DOHH2 (cell line): ENCODE results near the gene OR52K1.

Experiments used
- H3F3A ChIP-seq: fragments of 200-600 bp; sonication (generic), shearing (Covaris generic); 2 replicates; pipeline ENCODE4 v1.6.0; 2016; ENCODE audit warnings: antibody characterized with exemption, mild to moderate bottlenecking; ENCODE audit not compliant: control insufficient read depth, insufficient read depth
- H3K27ac ChIP-seq: fragments of 200-600 bp; sonication (generic); 2 replicates; pipeline ENCODE4 v1.5.1; 2014; ENCODE audit warnings: low read depth, mild to moderate bottlenecking, low read length, moderate library complexity
- H3K27me3 ChIP-seq: fragments of 200-600 bp; sonication (generic); 2 replicates; pipeline ENCODE4 v1.6.1; 2014; ENCODE audit warnings: mild to moderate bottlenecking, low read length, mixed read lengths; ENCODE audit not compliant: control insufficient read depth
- H3K36me3 ChIP-seq: fragments of 200-600 bp; sonication (generic); 2 replicates; pipeline ENCODE4 v1.6.1; 2014; ENCODE audit warnings: mild to moderate bottlenecking, low read length, moderate library complexity, mixed read lengths; ENCODE audit not compliant: control insufficient read depth
- H3K4me1 ChIP-seq: fragments of 200-600 bp; sonication (generic); 2 replicates; pipeline ENCODE4 v1.6.1; 2014; ENCODE audit warnings: mild to moderate bottlenecking, low read length, mixed read lengths; ENCODE audit not compliant: control insufficient read depth
- H3K4me2 ChIP-seq: fragments of 200-600 bp; sonication (generic); 2 replicates; pipeline ENCODE4 v1.6.0; 2014; ENCODE audit warnings: mild to moderate bottlenecking, low read length, moderate library complexity
- H3K4me3 ChIP-seq: fragments of 200-600 bp; sonication (generic); 2 replicates; pipeline ENCODE4 v1.5.1; 2014; ENCODE audit warnings: mild to moderate bottlenecking, low read length, mixed read lengths
- H3K79me2 ChIP-seq: fragments of 200-600 bp; sonication (generic); 2 replicates; pipeline ENCODE4 v1.6.1; 2014; ENCODE audit warnings: mild to moderate bottlenecking, low read length, mixed read lengths; ENCODE audit not compliant: control insufficient read depth
- H3K9me2 ChIP-seq: fragments of 200-600 bp; sonication (generic); replicated peaks from 2 replicates; pipeline ENCODE4 v1.6.1; 2014; ENCODE audit warnings: mild to moderate bottlenecking, low read length, mixed read lengths; ENCODE audit not compliant: control insufficient read depth
- H3K9me3 ChIP-seq: fragments of 200-600 bp; sonication (generic); 2 replicates; pipeline ENCODE4 v1.6.1; 2014; ENCODE audit warnings: antibody characterized with exemption, low read length, mixed read lengths; ENCODE audit not compliant: control insufficient read depth, insufficient read depth
- H4K20me1 ChIP-seq: fragments of 200-600 bp; sonication (generic); 2 replicates; pipeline ENCODE4 v1.6.0; 2014; ENCODE audit warnings: low read depth, mild to moderate bottlenecking, antibody characterized with exemption, low read length, moderate library complexity; ENCODE audit not compliant: control insufficient read depth, insufficient read depth
- EZH2phosphoT487 ChIP-seq: fragments of 200-600 bp; sonication (generic); IDR thresholded peaks from 2 replicates; pipeline ENCODE4 v1.6.1; 2017; ENCODE audit warnings: borderline replicate concordance, mild to moderate bottlenecking, antibody characterized with exemption, low read length, moderate library complexity, mixed read lengths
- TF ChIP-seq, protein P1 (sequence below): fragments of 200-600 bp; sonication (generic); IDR thresholded peaks from one replicate; pipeline ENCODE4 v1.5.1; 2014; ENCODE audit warnings: antibody characterized with exemption, mild to moderate bottlenecking, low read depth, low read length; ENCODE audit not compliant: poor library complexity, severe bottlenecking

OR52K1 gene

DNA sequence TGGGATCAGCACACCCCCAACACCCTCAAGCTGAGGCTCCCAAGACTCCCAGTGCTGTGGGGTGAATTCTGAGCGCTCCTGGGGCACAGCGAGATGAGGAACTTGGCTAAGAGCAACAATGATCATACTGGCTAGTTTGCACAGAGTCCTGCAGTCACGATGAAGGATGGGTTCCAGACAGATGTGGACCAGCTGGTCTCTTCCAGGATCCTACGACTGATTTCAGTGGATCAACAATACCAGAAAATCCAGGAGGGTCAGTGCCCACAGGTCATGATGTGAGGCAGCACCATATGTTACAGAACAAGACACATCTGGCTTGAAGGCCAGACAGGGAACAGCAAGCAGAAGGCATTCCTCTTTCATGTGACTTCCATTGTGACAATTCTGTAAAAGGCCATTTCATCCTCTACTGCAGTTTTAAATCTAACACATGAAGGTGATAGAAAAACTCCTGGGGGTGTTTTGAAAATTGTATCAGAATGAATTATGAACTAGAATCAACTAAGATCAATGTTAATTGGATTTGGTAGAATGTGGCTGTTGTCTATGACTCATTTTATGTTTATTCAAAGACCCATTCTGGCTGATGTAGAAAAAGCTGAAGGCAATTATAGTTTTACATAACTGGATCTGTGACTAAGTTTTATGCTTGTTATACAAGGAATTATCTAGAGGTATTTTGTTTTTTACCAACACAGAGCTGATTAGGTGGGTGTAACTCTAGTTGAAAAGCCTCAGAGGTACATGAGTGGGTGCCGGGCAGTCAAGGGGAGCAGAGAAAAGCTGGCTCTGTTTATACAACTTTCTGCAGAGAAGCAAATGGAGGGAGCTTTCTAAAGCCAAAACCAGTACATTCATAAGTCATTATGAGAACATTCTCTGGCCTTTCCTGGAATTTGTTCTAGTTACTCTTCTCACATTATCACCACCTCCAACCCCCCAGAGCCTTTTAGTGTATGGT is 29.1 kb downstream of the OR52K1 start:
- Histone ChIP-seq H3K79me2 (no peaks in the 10 kb centered on the region), H3K36me3 (no peaks in the 10 kb centered on the region), H3K9me2 (no peaks in the 10 kb centered on the region), H3K4me2 (no peak overlapping the region), H3K4me3 (no peak overlapping the region), H3F3A (no peaks in the 10 kb centered on the region), H3K9me3 (no peaks in the 10 kb centered on the region), H3K27me3 (no peaks in the 10 kb centered on the region), H3K27ac (no peak overlapping the region), H3K4me1 (no peaks in the 10 kb centered on the region), H4K20me1 (no peaks in the 10 kb centered on the region)
- TF ChIP-seq, protein P1, sequence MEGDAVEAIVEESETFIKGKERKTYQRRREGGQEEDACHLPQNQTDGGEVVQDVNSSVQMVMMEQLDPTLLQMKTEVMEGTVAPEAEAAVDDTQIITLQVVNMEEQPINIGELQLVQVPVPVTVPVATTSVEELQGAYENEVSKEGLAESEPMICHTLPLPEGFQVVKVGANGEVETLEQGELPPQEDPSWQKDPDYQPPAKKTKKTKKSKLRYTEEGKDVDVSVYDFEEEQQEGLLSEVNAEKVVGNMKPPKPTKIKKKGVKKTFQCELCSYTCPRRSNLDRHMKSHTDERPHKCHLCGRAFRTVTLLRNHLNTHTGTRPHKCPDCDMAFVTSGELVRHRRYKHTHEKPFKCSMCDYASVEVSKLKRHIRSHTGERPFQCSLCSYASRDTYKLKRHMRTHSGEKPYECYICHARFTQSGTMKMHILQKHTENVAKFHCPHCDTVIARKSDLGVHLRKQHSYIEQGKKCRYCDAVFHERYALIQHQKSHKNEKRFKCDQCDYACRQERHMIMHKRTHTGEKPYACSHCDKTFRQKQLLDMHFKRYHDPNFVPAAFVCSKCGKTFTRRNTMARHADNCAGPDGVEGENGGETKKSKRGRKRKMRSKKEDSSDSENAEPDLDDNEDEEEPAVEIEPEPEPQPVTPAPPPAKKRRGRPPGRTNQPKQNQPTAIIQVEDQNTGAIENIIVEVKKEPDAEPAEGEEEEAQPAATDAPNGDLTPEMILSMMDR = no peak
- no peak for TF ChIP-seq EZH2phosphoT487

DNA sequence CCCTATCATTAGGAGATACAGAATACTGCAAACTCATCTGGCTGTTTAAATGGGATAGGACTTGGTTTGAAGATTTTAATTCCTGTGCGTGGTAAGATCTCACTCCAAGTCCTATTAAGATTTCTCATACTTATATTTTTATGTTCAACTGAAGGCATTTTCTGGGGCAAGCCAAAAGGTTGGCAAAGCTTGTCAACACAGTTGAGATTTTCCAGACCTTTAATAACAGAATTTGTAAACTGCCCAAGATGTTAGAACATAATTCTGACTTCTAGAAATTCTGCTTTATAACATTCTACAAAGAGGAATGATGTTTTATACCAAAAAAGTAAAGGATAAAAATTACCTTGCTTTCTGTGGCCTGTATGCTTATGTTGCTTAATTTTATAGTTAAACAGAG is 31.8 kb downstream of the OR52K1 start:
- H3K4me2 ChIP-seq = no peak overlapping the region
- no peaks in the 10 kb centered on the region for H4K20me1 ChIP-seq
- no peaks in the 10 kb centered on the region for H3K79me2 ChIP-seq
- no peaks in the 10 kb centered on the region for H3K9me3 ChIP-seq
- H3F3A ChIP-seq = no peaks in the 10 kb centered on the region
- no peaks in the 10 kb centered on the region for H3K4me1 ChIP-seq
- no peaks in the 10 kb centered on the region for H3K36me3 ChIP-seq
- no peak for TF ChIP-seq EZH2phosphoT487
- TF ChIP-seq, protein P1 = no peak
- no peaks in the 10 kb centered on the region for H3K9me2 ChIP-seq
- H3K27me3 ChIP-seq = 0 out of 2 replicates have a peak, but pooled peaks cover under 1% of the 10 kb centered on the region
- no peak overlapping the region for H3K27ac ChIP-seq
- H3K4me3 ChIP-seq = no peak overlapping the region

DNA sequence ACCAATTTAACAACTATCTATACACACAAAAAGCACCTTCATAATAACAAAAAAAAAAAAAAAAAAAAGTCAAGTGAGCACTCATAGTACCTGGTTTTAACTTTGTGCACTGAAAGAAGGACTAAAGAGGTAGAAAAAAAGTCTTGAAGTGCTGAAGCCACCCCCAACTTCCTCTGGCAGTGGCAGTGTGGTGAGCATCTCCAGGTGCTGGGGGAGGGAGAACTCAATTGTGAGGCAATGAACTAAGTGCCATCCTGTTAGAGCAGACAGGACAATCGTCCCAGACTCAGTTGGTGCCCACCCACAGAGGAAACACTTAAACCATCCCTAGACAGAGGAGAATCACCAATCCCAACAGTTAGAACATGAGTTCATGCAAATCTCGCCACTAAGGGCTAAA is 39.9 kb downstream of the OR52K1 start:
- no peak overlapping the region for H3K27ac ChIP-seq
- no peaks in the 10 kb centered on the region for H3K79me2 ChIP-seq
- H3K36me3 ChIP-seq = no peaks in the 10 kb centered on the region
- no peaks in the 10 kb centered on the region for H3F3A ChIP-seq
- H4K20me1 ChIP-seq = no peaks in the 10 kb centered on the region
- H3K4me2 ChIP-seq = no peak overlapping the region
- no peak overlapping the region for H3K4me3 ChIP-seq
- TF ChIP-seq, protein P1 = no peak
- TF ChIP-seq EZH2phosphoT487 = no peak
- H3K27me3 ChIP-seq = 0 out of 2 replicates have a peak, but pooled peaks cover 9% of the 10 kb centered on the region
- H3K9me2 ChIP-seq = no peaks in the 10 kb centered on the region
- no peaks in the 10 kb centered on the region for H3K9me3 ChIP-seq
- no peaks in the 10 kb centered on the region for H3K4me1 ChIP-seq
